Neural cell (in vitro differentiated cells): ENCODE data around the gene KCNS1.

Experiments used
- CTCF ChIP-seq: fragments of 450-650 bp; IDR thresholded peaks from 2 replicates; pipeline ENCODE4 v1.5.1; 2014; ENCODE audit warnings: antibody characterized with exemption, mild to moderate bottlenecking, moderate library complexity; ENCODE audit not compliant: poor library complexity, severe bottlenecking
- POLR2AphosphoS5 ChIP-seq: IDR thresholded peaks from 2 replicates; pipeline ENCODE4 v1.6.1; 2012
- SMC3 ChIP-seq: fragments of 450-650 bp; conservative IDR thresholded peaks from 2 replicates; pipeline ENCODE4 v1.6.1; 2014; ENCODE audit warnings: antibody characterized with exemption, mild to moderate bottlenecking, moderate library complexity; ENCODE audit not compliant: poor library complexity

GRCh38 chr20:45047581-45048119 lies 53.3 kb downstream of the KCNS1 start:
- TF ChIP-seq POLR2AphosphoS5 (no peak), CTCF (no peak), SMC3 (no peak)
